Measurements from ENCODE around the gene RXRA. TPM values are rescaled to one million over a fixed set of nuclear protein-coding genes. Genes with fewer than 3 reads are reported as not detected.

RXRA gene
- polyA plus RNA-seq, 1 of the 3 experiments (the other 2 are of a cell fraction), result 7.6 TPM

DNA sequence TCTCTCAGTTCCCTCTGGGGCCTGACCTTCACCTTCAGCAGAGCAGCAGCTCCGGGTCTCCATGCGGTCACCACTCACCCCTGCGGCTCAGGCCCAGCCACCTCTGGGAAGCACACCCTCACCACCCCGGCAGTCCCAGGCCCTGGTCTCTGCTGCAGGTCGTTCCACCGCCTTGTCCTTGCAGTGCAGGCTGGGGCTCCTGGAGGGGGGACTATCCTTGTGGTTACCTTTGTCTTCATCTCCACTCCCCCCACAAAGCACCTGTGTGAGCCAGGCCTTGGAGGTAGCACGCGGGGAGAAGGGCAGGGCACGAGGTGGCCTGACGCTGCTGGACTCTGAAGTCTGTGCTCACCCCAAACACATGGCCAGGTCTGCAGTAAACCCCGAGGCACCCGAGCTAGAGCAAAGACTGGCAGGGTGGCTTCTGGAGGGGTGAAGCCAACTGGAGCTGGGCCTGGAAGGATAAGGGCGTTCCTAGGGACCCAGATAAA, 33.2 kb upstream of the RXRA start (continued):
- TF ChIP-seq FOSL2 (IDR thresholded peaks at IDR 0.05; ENCODE audit: borderline replicate concordance, low read depth), result no peak

DNA sequence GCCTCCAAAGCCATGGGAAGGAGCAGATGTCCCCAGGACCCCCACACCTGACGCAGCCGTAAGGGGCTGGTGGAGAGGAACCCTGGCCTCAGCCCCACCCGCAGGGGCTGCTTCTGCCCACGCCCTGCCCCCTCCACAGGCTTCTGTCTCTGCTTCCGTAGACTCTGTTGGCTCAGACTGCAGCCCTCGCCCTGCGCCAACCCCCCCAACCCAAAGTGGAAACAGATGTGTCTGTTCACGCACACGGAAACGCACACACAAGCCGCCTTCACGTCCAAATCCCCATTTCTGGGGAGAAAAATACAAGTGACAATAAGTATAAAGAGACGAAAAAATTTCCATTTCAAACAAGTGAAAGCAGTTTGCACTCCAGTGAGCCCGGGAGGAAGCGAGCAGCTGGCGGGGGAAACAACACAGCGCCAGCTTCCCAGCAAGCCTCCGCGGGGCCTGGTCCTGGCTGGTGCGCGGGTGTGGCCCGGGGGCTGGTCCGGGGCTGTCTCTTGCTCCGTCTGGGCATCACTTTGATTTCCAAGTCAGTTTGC, 32.6 kb upstream of the RXRA start:
- H2AFZ ChIP-seq (ENCODE audit: low read depth), result 0 out of 2 replicates have a peak overlapping the region, but pooled peaks have one; percentile 70
- H3K27me3 ChIP-seq (ENCODE audit: insufficient read depth), result no peaks in the 10 kb centered on the region; the same call in 1 of the 2 replicates
- no peaks in the 10 kb centered on the region for H3K9me2 ChIP-seq
- H3K27ac ChIP-seq (ENCODE audit: low read depth in 2 of 2, low read length in 1 of 2), result peak overlapping the region in 1 of 2 experiments; percentile 99; a peak in 2 of 4 replicates
- no peaks in the 10 kb centered on the region for H3F3A ChIP-seq (replicated peaks; ENCODE audit: insufficient read depth)
- H3K36me3 ChIP-seq (replicated peaks in 1 of 2; ENCODE audit: control insufficient read depth in 1 of 2, insufficient read depth in 2 of 2, low read length in 1 of 2), result no peaks in the 10 kb centered on the region
- no peak overlapping the region for H3K9ac ChIP-seq
- no peaks in the 10 kb centered on the region for H3K9me3 ChIP-seq
- H3K4me3 ChIP-seq (ENCODE audit: low read depth in 2 of 2, low read length in 1 of 2), result peak overlapping the region in 1 of 2 experiments; percentile 24; a peak in 1 of 4 replicates
- no peaks in the 10 kb centered on the region for H4K20me1 ChIP-seq (ENCODE audit: insufficient read depth)
- peak; percentile 92 for DNase-seq
- peak overlapping the region; percentile 59; the same call in 1 of the 2 replicates for H3K4me2 ChIP-seq
- WGBS (ENCODE audit: low lambda C conversion rate), result 17% methylated on average over 21 of the region's 24 CpGs
- TF ChIP-seq NRF1 (IDR thresholded peaks at IDR 0.05; ENCODE audit: low read depth, low read length) (no peak), CHD2 (IDR thresholded peaks at IDR 0.05; ENCODE audit: low read length, partially characterized antibody) (peak; percentile 28), FOXJ3 (CRISPR knock-in tag; IDR thresholded peaks at IDR 0.05) (peak; percentile 40; the same call in 1 of the 2 replicates), SIN3A (IDR thresholded peaks at IDR 0.05; ENCODE audit: borderline replicate concordance, low read depth, low read length) (no peak), MXI1 (IDR thresholded peaks at IDR 0.05; ENCODE audit: low read depth, low read length) (0 out of 2 replicates have a peak, but pooled peaks have one; percentile 10), TEAD4 (IDR thresholded peaks at IDR 0.05; ENCODE audit: borderline replicate concordance, insufficient read depth) (no peak), NFIC (IDR thresholded peaks at IDR 0.05; ENCODE audit: borderline replicate concordance) (no peak), TCF12 (IDR thresholded peaks at IDR 0.05) (peak; percentile 68; the same call in 1 of the 2 replicates), EP300 (IDR thresholded peaks at IDR 0.05; ENCODE audit: borderline replicate concordance in 1 of 2, low read depth in 1 of 2, low read length in 1 of 2) (peak in 1 of 2 experiments; percentile 36; a peak in 1 of 4 replicates)
- TF ChIP-seq, protein P1, sequence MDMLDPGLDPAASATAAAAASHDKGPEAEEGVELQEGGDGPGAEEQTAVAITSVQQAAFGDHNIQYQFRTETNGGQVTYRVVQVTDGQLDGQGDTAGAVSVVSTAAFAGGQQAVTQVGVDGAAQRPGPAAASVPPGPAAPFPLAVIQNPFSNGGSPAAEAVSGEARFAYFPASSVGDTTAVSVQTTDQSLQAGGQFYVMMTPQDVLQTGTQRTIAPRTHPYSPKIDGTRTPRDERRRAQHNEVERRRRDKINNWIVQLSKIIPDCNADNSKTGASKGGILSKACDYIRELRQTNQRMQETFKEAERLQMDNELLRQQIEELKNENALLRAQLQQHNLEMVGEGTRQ (IDR thresholded peaks at IDR 0.05; ENCODE audit: borderline replicate concordance, low read depth, low read length), result no peak
- TF ChIP-seq, protein P2, sequence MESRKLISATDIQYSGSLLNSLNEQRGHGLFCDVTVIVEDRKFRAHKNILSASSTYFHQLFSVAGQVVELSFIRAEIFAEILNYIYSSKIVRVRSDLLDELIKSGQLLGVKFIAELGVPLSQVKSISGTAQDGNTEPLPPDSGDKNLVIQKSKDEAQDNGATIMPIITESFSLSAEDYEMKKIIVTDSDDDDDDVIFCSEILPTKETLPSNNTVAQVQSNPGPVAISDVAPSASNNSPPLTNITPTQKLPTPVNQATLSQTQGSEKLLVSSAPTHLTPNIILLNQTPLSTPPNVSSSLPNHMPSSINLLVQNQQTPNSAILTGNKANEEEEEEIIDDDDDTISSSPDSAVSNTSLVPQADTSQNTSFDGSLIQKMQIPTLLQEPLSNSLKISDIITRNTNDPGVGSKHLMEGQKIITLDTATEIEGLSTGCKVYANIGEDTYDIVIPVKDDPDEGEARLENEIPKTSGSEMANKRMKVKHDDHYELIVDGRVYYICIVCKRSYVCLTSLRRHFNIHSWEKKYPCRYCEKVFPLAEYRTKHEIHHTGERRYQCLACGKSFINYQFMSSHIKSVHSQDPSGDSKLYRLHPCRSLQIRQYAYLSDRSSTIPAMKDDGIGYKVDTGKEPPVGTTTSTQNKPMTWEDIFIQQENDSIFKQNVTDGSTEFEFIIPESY (IDR thresholded peaks at IDR 0.05; ENCODE audit: borderline replicate concordance, low read depth), result no peak
- ChIA-PET CTCF (interaction anchor here (0.7 to 3.7 kb wide), 13 partner anchors 9 to 149 kb away, joined by 3 to 18 read pairs (median 4); no protein-coding TSS in a partner anchor), POLR2A (interaction anchor here (0.8 to 2.3 kb wide), 14 partner anchors 8 to 141 kb away, joined by 3 to 6 read pairs (median 3); partner anchors contain the start of gene RNU6ATAC)
- H3K4me1 ChIP-seq (ENCODE audit: control insufficient read depth in 1 of 2, insufficient read depth in 2 of 2, low read depth in 1 of 2, low read length in 1 of 2), result peaks cover 3 to 38% of the 10 kb centered on the region in 2 experiments; a peak in 1 of 4 replicates
- H3K79me2 ChIP-seq (ENCODE audit: insufficient read depth), result no peaks in the 10 kb centered on the region
